HG03432 (cell line): Measurements from ENCODE around the gene IL1A.

Experiments
- ATAC-seq: cut with Tn5 transposase; IDR thresholded peaks from one replicate; pipeline ENCODE4 v1.9.1; 2021; ENCODE audit warnings: mild to moderate bottlenecking, moderate library complexity; ENCODE audit not compliant: unreplicated experiment

Gene IL1A

GRCh38 chr2:112728029-112728362 lies 56.3 kb downstream of the IL1A start:
- ATAC-seq, result no peak

GRCh38 chr2:112727276-112728028 lies 56.8 kb downstream of the IL1A start:
- no peak for ATAC-seq

DNA sequence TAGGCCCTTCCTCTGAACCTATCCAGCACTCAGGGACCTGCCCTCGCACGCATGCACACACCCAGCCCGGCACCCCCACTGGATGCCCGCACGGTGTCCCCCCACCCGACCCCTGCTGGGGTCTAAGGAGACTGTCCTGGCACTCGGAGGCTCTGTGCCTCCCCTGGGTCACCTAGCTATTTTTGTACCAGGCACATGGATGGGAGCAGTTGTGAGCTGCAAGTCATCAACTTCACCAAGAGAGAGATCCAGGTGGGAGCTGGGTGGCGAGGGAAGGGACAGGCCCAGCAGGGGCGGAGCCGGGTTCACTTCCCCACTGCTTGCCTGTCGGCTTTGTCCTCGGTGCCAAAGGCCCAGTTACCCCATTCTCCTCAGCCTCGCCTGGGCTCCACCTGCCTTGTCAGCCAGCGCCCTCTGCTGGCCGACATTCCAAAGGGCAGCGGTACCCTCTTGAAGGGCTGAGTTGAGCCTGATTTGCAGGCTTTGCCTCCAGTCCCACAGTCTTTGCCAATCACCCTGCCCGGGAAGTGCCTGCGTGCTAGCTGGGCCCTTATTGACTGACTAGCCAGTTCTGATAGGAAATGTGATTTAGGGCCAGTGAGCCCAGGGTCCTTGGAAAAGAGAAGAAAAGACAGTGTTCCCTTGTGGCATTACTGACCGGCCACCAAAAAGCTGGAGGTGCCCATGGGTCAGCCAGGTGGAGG lies 57.7 kb downstream of the IL1A start:
- peak; percentile 80 for ATAC-seq

DNA sequence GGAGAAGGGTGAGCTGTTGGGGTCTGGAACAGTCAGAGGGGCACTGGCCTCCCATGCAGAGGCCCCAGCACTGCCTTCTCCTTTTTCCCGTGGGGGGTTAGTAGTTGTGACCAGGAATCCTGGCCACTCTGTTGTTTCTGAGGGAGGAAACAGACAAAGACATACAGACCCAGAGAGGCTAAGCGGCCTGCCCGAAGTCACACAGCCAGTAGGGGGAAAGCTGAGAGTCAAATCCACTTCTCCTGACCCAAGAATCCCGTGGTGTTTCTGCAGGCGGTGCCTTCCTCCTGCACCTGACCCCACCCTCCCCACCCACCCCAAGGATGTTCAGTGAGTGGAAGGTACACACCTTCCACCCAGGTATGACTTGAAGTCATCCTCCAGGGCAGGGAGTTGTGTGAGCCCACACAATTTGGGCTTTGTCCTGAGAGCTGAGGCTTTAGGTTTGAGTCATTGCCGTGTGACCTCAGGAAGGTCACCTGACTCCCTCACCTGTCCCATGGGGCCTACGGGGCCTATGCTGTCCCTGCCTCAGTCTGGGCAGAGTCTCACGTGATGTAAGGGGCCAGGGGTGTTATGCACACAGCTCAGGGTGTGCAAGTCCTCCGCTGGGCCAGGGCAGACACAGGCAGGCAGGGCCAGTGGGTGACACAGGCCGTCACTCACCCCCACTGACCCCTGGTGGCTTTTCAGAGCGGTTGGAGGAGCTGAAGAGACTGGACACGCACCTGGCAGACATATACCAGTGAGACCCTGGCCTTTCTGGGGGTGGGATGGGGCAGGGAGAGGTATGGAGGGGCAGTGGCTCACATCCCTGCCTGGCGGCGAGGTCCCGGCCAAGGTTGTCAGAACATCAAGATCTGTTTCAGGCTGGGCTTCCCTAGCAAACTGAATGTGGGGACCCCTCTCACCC lies 58.5 kb downstream of the IL1A start:
- peak; percentile 45 for ATAC-seq

GRCh38 chr2:112724591-112725525 lies 59.4 kb downstream of the IL1A start:
- no peak for ATAC-seq

- ATAC-seq, result no peak
These were observed 60.3 kb downstream of the IL1A start for GRCh38 chr2:112723995-112724394.
